OCI-LY7 (cell line): ENCODE data around the gene GLCCI1. TPM values are rescaled to one million over a fixed set of nuclear protein-coding genes. Genes with fewer than 3 reads are reported as not detected.

ENCODE experiments used
- Bru-seq: library from RNA; stranded (reverse); fragments of 400-500 nt; gene quantifications from one replicate; lab custom pipeline; 2021; lab: Mats Ljungman, UMichigan
- BruChase-seq, 2 experiments: library from RNA; stranded (reverse); fragments of 400-500 nt; gene quantifications; one replicate each; lab custom pipeline; 2021; lab: Mats Ljungman, UMichigan
- BruUV-seq: library from RNA; stranded (reverse); fragments of 400-500 nt; replicated peaks from 2 replicates; lab custom pipeline; 2021; lab: Mats Ljungman, UMichigan
- CTCF ChIA-PET: fragments of 300-600 bp; sonication (Branson Sonifier 250); formaldehyde crosslinking; loops from one replicate; lab custom pipeline; 2022; ENCODE audit warnings: antibody characterized with exemption; ENCODE audit not compliant: unreplicated experiment; lab: Charles Lee
- POLR2A ChIA-PET: fragments of 300-600 bp; sonication (Branson Sonifier 250); formaldehyde crosslinking; loops from one replicate; lab custom pipeline; 2022; ENCODE audit warnings: antibody characterized with exemption; lab: Charles Lee
- DNase-seq: peaks from one replicate; pipeline ENCODE4 v3.0.0-alpha.2; 2015; ENCODE audit warnings: low spot score
- H2AFZ ChIP-seq: fragments of 200-600 bp; sonication (generic), shearing (Covaris generic); 2 replicates; pipeline ENCODE4 v1.6.1; 2014; ENCODE audit warnings: mild to moderate bottlenecking, antibody characterized with exemption, low read length, moderate library complexity
- H3K27ac ChIP-seq: fragments of 200-600 bp; sonication (generic); 2 replicates; pipeline ENCODE4 v1.5.1; 2014; ENCODE audit warnings: mixed run types, low read depth, mild to moderate bottlenecking, moderate library complexity, low read length, inconsistent platforms; ENCODE audit not compliant: poor library complexity, severe bottlenecking
- H3K36me3 ChIP-seq: fragments of 200-600 bp; sonication (generic); 2 replicates; pipeline ENCODE4 v1.6.1; 2014; ENCODE audit warnings: mild to moderate bottlenecking, antibody characterized with exemption, low read length, moderate library complexity, mixed read lengths; ENCODE audit not compliant: insufficient read depth
- H3K4me1 ChIP-seq: fragments of 200-600 bp; sonication (generic); 2 replicates; pipeline ENCODE4 v1.5.1; 2014; ENCODE audit warnings: mild to moderate bottlenecking, low read length; ENCODE audit not compliant: insufficient read depth, poor library complexity, severe bottlenecking
- H3K4me2 ChIP-seq: fragments of 200-600 bp; sonication (generic); 2 replicates; pipeline ENCODE4 v1.6.1; 2014; ENCODE audit warnings: mild to moderate bottlenecking, low read length
- H3K4me3 ChIP-seq: fragments of 200-600 bp; sonication (generic); 2 replicates; pipeline ENCODE4 v1.5.1; 2014; ENCODE audit warnings: mild to moderate bottlenecking, low read depth, low read length; ENCODE audit not compliant: poor library complexity, severe bottlenecking
- H3K79me2 ChIP-seq: fragments of 200-600 bp; sonication (generic); 2 replicates; pipeline ENCODE4 v1.6.1; 2016; ENCODE audit warnings: low read depth, mild to moderate bottlenecking, low read length, moderate library complexity, mixed read lengths; ENCODE audit not compliant: insufficient read depth
- H3K9me2 ChIP-seq: fragments of 200-600 bp; sonication (generic); 2 replicates; pipeline ENCODE4 v1.6.1; 2016; ENCODE audit warnings: mild to moderate bottlenecking, low read length, mixed read lengths; ENCODE audit not compliant: insufficient read depth
- H3K9me3 ChIP-seq: fragments of 200-600 bp; sonication (generic); 2 replicates; pipeline ENCODE4 v1.6.1; 2014; ENCODE audit warnings: mild to moderate bottlenecking, mixed run types, low read length, mixed read lengths
- H4K20me1 ChIP-seq: fragments of 200-600 bp; sonication (generic); 2 replicates; pipeline ENCODE4 v1.6.1; 2014; ENCODE audit warnings: mild to moderate bottlenecking, antibody characterized with exemption, low read length, moderate library complexity, mixed read lengths; ENCODE audit not compliant: insufficient read depth
- EZH2phosphoT487 ChIP-seq: fragments of 200-600 bp; sonication (generic); IDR thresholded peaks from 2 replicates; pipeline ENCODE4 v1.6.1; 2018; ENCODE audit warnings: low read depth, borderline replicate concordance, mild to moderate bottlenecking, mixed run types, antibody characterized with exemption, low read length, moderate library complexity, mixed read lengths
- intact Hi-C: fragments of 100-400 bp; cut with micrococcal nuclease; formaldehyde crosslinking; loops from one replicate; pipeline ENCODE4 v1.10.0; 2022; ENCODE audit not compliant: unreplicated experiment
- long read RNA-seq: library from polyadenylated mRNA; stranded (forward); transcript quantifications from one replicate; pipeline ENCODE4 v2.0.0, GENCODE V29; 2022
- total RNA-seq, 2 experiments: library from RNA; depleted of rRNA in 1 of 2; stranded (reverse); fragments of >200 nt in 1 of 2; shearing (Covaris generic) in 1 of 2; gene quantifications; 2 replicates each; pipeline ENCODE4 v1.2.3, GENCODE V29; 2014 to 2022
- TF ChIP-seq, protein P1 (sequence below): fragments of 200-600 bp; sonication (generic); conservative IDR thresholded peaks from 2 replicates; pipeline ENCODE4 v1.5.1; 2014; ENCODE audit warnings: mild to moderate bottlenecking, antibody characterized with exemption, low read length, moderate library complexity, mixed read lengths

The GLCCI1 gene
- total RNA-seq (2014; rRNA removed; shearing (Covaris generic)): 18.5 and 21.3 TPM in 2 replicates
- total RNA-seq (2022): 85.6 and 108 TPM in 2 replicates
- percentile 94 among the genes with signal in this experiment for Bru-seq, nascent RNA
- percentile 85 among the genes with signal in this experiment for BruChase-seq, experiment 1, labeled RNA remaining after a 6-hour chase
- percentile 87 among the genes with signal in this experiment for BruChase-seq, experiment 2, labeled RNA remaining after a 2-hour chase
- long read RNA-seq, full-length matches to known transcripts: 21 of 77 reads
- long read RNA-seq, partial matches to known transcripts: 15 of 77 reads
- long read RNA-seq, other reads (novel, unspliced or antisense): 41 of 77 reads

DNA sequence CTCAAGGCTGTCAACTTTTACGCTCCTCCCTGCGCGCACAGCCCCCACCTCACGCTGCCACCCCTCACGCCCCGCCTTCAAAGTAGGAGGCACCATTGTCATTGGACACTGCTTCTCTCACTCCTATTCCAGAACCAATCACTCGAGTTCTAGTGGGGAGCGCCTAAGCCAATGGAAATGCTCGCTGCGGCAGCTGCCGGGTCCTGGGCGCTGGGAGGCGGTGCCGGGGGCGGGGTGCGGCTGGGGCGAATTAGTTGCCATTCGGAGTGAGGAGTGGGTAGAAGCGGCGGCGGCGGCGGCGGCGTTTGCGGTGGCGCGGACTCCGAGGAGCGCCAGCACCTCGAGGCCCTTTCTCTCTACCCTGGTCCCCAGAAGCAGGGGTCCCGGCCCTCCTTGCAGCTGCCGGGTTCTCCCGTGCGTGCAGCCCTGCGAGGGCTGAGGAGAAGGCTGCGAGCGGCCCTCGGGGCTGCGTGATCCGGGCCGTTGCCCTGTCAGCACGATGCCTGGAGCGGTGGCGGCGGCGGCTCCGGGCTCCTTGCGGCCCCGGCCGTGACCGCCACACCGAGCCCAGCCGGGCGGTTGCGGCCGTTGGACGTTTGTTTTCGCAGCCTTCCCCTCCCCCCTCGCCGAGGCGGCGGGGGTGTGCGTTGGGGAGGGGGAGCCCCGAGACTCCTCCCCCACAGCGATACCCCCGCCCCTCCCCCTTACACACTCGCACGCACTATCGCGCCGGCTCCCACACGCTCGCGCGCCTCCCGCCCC is at the start of gene GLCCI1:
TSS of gene GLCCI1 (plus strand) at position 253 of the 762 bp plus-strand sequence. CDS start 555 bp downstream, outside the sequence.
- peaks cover 40% of the 10 kb centered on the region for H3K79me2 ChIP-seq
- peaks cover 50% of the 10 kb centered on the region for H3K4me1 ChIP-seq
- no peak for TF ChIP-seq EZH2phosphoT487
- TF ChIP-seq, protein P1, sequence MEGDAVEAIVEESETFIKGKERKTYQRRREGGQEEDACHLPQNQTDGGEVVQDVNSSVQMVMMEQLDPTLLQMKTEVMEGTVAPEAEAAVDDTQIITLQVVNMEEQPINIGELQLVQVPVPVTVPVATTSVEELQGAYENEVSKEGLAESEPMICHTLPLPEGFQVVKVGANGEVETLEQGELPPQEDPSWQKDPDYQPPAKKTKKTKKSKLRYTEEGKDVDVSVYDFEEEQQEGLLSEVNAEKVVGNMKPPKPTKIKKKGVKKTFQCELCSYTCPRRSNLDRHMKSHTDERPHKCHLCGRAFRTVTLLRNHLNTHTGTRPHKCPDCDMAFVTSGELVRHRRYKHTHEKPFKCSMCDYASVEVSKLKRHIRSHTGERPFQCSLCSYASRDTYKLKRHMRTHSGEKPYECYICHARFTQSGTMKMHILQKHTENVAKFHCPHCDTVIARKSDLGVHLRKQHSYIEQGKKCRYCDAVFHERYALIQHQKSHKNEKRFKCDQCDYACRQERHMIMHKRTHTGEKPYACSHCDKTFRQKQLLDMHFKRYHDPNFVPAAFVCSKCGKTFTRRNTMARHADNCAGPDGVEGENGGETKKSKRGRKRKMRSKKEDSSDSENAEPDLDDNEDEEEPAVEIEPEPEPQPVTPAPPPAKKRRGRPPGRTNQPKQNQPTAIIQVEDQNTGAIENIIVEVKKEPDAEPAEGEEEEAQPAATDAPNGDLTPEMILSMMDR: no peak
- intact Hi-C loops: loop anchor here (1.0 to 5.0 kb wide), 4 partner anchors 24 to 786 kb away; partner anchors contain the start of genes C1GALT1 and UMAD1
- H3K27ac ChIP-seq: peak within 1 kb of the TSS; percentile 92
- CTCF ChIA-PET: no interaction called here
- H3K36me3 ChIP-seq: peaks cover 6% of the 10 kb centered on the region; the same call in 1 of the 2 replicates
- DNase-seq: peak; percentile 98
- H3K4me3 ChIP-seq: peak within 1 kb of the TSS; percentile 72
- no peaks in the 10 kb centered on the region for H3K9me2 ChIP-seq
- POLR2A ChIA-PET: interaction anchor here (0.6 to 10.0 kb wide), 10 partner anchors 8 to 287 kb away, joined by 3 to 85 read pairs (median 4); no protein-coding TSS in a partner anchor
- H3K4me2 ChIP-seq: peak within 1 kb of the TSS; percentile 89
- no TSS peak for BruUV-seq
- H3K9me3 ChIP-seq: no peaks in the 10 kb centered on the region
- H2AFZ ChIP-seq: peak within 1 kb of the TSS; percentile 53; the same call in 1 of the 2 replicates
- peaks cover 5% of the 10 kb centered on the region; the same call in 1 of the 2 replicates for H4K20me1 ChIP-seq

DNA sequence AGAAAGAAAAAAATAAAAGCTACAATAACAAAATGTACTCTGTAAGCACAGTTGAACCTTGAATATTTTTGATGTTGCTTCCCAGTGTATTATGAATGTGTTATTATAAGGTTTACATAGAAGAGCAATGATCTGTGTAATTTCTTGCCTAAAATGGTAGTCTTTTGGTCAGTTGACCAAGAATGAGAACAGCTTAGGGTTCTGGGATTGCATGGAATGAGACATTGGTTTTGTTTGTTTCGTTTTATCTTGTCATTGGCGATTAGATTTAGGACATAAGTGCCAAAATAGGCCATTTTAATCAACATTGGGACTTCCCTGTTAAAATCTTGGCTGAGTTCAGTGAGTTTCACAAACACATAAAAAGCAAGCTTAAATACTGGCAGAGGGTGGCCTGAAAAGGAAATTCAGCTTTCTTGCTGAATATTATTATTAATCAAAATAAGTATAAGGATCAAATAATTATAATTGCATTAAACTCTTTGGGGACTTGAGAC is 49.1 kb upstream of the GLCCI1 start:
- Histone ChIP-seq H4K20me1 (no peaks in the 10 kb centered on the region), H3K4me3 (peak overlapping the region; percentile 3), H2AFZ (peak overlapping the region; percentile 67; the same call in 1 of the 2 replicates), H3K4me2 (peak overlapping the region; percentile 84), H3K9me3 (no peaks in the 10 kb centered on the region; the same call in 1 of the 2 replicates), H3K79me2 (peaks cover 10% of the 10 kb centered on the region; the same call in 1 of the 2 replicates), H3K27ac (peak overlapping the region; percentile 87), H3K4me1 (peaks cover 68% of the 10 kb centered on the region), H3K9me2 (no peaks in the 10 kb centered on the region), H3K36me3 (no peaks in the 10 kb centered on the region; the same call in 1 of the 2 replicates)
- DNase-seq: no peak
- CTCF ChIA-PET: interaction anchor here (1.7 kb wide), 1 partner anchor 48 kb away, joined by 4 read pairs; no protein-coding TSS in a partner anchor
- POLR2A ChIA-PET: interaction anchor here (0.6 to 6.2 kb wide), 15 partner anchors 7 to 216 kb away, joined by 3 to 69 read pairs (median 6); partner anchors contain the start of genes GLCCI1 and RPA3
- no TSS peak for BruUV-seq
- intact Hi-C loops: no loop called here
- TF ChIP-seq, protein P1: no peak
- TF ChIP-seq EZH2phosphoT487: no peak
